ENCODE results near the gene FASN. TPM values are rescaled to one million over a fixed set of nuclear protein-coding genes. Genes with fewer than 3 reads are reported as not detected.

Gene FASN
- total and polyA plus RNA-seq, 2 donors (not counting 1 experiment from before 2014, with no cell fraction given) = 19.4 to 35.6 TPM

DNA sequence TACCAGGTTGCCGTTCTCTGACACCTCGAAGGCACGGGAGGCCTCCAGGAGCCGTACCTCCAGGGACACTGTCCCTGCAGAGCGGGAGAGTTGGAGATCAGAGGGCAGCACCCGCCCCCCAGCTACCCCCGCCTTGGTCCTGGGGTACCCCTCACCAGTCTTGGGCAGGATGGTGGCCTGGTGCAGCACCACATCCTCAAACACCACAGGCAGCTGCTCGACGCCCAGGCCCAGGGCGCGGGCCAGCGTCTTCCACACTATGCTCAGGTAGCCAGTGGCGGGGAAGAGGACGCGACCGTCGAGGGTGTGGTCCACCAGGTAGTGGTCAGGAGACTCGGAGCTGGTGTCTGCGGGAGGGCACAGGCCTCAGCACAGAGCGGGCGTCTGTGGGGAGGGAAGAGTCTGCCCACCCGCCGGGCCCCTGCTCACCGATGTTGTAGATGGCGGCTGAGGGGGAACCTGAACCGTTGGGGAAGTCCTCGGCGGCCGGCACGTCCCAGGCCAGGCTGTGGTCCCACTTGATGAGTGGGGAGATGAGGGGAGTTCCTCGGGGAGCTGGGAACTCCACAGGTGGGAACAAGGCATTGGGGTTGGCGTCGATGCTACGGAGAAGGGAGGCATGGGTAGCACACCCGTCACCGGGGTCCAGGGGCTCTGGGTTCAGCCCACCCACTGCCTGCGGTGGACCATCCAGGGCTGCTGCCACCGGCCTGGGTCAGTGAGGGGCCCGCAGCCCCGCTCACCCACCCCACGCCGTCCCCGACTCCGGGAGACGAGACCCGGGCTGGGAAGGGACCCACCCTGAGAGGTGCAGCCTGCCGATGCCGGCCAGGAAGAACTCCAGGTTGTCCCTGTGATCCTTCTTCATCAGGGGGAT, 9.8 kb downstream of the FASN start:
- Mint-ChIP-seq H3K4me1 (no peaks in the 10 kb centered on the region), H3K9me3 (ENCODE audit: insufficient read depth) (no peaks in the 10 kb centered on the region), H3K27ac (no peak overlapping the region), H3K27me3 (no peaks in the 10 kb centered on the region), H3K4me3 (no peak overlapping the region)
- DNase-seq (no peak), ATAC-seq (ENCODE audit: low read depth) (no peak)
- Histone ChIP-seq H3K27me3 (replicated peaks in 1 of 4; ENCODE audit: control extremely low read depth in 1 of 4, control insufficient read depth in 3 of 4, insufficient read depth in 4 of 4, low read length in 3 of 4) (no peaks in the 10 kb centered on the region), H3K9me3 (ENCODE audit: control extremely low read depth in 1 of 3, control insufficient read depth in 2 of 3, insufficient read depth in 1 of 3, low read length in 2 of 3) (no peaks in the 10 kb centered on the region), H3K36me3 (replicated peaks in 1 of 2; ENCODE audit: control extremely low read depth in 1 of 2, control insufficient read depth in 1 of 2, extremely low read depth in 1 of 2, insufficient read depth in 2 of 2, low read length in 1 of 2) (peaks cover 0 to 70% of the 10 kb centered on the region in 2 experiments), H3K9ac (ENCODE audit: low read length) (no peak overlapping the region), H3K4me1 (ENCODE audit: control insufficient read depth in 2 of 2, insufficient read depth in 2 of 2, low read length in 2 of 2) (no peaks in the 10 kb centered on the region), H3K4me3 (ENCODE audit: control extremely low read depth in 1 of 5, extremely low read depth in 1 of 5, insufficient read depth in 1 of 5, low read depth in 2 of 5, low read length in 4 of 5) (no peak overlapping the region), H4K20me1 (ENCODE audit: control insufficient read depth, insufficient read depth, low read length, poor library complexity, severe bottlenecking) (no peaks in the 10 kb centered on the region), H3K4me2 (replicated peaks; ENCODE audit: low read depth, low read length, poor library complexity, severe bottlenecking) (no peak overlapping the region), H2AFZ (ENCODE audit: insufficient read depth, low read depth, low read length, poor library complexity, severe bottlenecking) (no peak overlapping the region), H3K79me2 (ENCODE audit: control insufficient read depth, insufficient read depth, low read length) (peaks cover 3% of the 10 kb centered on the region), H3K27ac (ENCODE audit: low read length in 2 of 2) (no peak overlapping the region)
- ChIA-PET POLR2A (no interaction called here), CTCF (no interaction called here)
- WGBS (ENCODE audit: insufficient coverage) = 97% methylated on average over 46 of the region's 48 CpGs
- TF ChIP-seq EZH2 (IDR thresholded peaks at IDR 0.05; ENCODE audit: borderline replicate concordance, insufficient read depth, low read depth, low read length, poor library complexity, severe bottlenecking) = no peak
- TF ChIP-seq, protein P1, sequence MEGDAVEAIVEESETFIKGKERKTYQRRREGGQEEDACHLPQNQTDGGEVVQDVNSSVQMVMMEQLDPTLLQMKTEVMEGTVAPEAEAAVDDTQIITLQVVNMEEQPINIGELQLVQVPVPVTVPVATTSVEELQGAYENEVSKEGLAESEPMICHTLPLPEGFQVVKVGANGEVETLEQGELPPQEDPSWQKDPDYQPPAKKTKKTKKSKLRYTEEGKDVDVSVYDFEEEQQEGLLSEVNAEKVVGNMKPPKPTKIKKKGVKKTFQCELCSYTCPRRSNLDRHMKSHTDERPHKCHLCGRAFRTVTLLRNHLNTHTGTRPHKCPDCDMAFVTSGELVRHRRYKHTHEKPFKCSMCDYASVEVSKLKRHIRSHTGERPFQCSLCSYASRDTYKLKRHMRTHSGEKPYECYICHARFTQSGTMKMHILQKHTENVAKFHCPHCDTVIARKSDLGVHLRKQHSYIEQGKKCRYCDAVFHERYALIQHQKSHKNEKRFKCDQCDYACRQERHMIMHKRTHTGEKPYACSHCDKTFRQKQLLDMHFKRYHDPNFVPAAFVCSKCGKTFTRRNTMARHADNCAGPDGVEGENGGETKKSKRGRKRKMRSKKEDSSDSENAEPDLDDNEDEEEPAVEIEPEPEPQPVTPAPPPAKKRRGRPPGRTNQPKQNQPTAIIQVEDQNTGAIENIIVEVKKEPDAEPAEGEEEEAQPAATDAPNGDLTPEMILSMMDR (IDR thresholded peaks at IDR 0.05) = no peak
- intact Hi-C loops (cut with micrococcal nuclease) = no loop called here

Data from B cell (primary cell).